ENCODE results near the gene CAMKK2. TPM values are rescaled to one million over a fixed set of nuclear protein-coding genes. Genes with fewer than 3 reads are reported as not detected.

The CAMKK2 gene
- total and polyA plus RNA-seq, 2 of the 13 experiments (the other 11 are each of a cell fraction or from before 2014, with no cell fraction given): 18.8 to 20.0 TPM

DNA sequence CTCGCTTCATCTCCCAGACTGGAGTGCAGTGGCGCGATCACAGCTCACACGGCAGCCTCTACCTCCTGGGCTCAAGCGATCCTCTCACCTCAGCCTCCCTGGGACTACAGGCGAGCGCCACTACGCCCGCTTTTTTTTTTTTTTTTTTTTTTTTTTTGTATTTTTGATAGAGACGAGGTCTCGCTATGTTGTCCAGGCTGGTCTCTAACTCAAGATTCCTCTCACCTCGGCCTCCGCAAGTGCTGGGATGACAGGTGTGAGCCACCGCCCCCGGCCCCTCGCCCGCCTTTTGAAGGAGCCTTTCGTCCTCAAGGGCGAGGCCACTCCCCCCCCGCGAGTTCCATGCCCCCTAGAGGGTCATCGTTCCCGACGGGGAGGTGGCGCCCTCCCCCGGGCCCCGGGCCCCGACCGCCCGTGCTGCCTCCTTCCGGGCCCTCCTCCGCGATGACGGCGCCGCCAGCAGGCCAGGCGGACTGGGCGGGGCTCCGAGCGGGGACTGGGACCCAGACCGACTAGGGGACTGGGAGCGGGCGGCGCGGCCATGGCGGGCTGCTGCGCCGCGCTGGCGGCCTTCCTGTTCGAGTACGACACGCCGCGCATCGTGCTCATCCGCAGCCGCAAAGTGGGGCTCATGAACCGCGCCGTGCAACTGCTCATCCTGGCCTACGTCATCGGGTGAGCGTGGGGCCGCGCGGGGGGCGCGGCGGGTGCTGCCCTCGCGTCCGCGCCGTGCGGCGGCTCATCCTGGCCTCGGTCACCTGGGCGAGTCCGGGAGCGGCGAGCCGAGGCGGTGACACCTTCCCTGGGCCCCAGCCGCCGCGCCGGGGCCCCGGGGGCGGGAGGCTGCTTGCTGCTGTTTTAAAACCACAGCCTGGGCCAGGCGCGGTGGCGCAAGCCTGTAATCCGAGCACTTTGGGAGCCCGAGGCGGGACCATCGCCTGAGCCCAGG lies 86.6 kb downstream of the CAMKK2 start, which contains the start of gene P2RX4 (continued):
- TF ChIP-seq, protein P1, sequence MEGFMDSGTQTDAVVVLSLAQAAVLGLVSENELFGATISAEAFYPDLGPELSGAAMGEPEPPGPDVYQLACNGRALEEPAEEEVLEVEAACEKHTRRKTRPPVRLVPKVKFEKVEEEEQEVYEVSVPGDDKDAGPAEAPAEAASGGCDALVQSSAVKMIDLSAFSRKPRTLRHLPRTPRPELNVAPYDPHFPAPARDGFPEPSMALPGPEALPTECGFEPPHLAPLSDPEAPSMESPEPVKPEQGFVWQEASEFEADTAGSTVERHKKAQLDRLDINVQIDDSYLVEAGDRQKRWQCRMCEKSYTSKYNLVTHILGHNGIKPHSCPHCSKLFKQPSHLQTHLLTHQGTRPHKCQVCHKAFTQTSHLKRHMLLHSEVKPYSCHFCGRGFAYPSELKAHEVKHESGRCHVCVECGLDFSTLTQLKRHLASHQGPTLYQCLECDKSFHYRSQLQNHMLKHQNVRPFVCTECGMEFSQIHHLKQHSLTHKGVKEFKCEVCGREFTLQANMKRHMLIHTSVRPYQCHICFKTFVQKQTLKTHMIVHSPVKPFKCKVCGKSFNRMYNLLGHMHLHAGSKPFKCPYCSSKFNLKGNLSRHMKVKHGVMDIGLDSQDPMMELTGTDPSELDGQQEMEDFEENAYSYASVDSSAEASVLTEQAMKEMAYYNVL (CRISPR knock-in tag; IDR thresholded peaks at IDR 0.05; ENCODE audit: borderline replicate concordance): peak; percentile 66; the same call in 1 of the 2 replicates
- TF ChIP-seq MAF1 (CRISPR knock-in tag; IDR thresholded peaks at IDR 0.05; ENCODE audit: borderline replicate concordance) (peak; percentile 33; the same call in 1 of the 2 replicates), ZFP37 (CRISPR knock-in tag; IDR thresholded peaks at IDR 0.05; ENCODE audit: borderline replicate concordance) (no peak), ZFYVE20 (CRISPR knock-in tag; IDR thresholded peaks at IDR 0.05; ENCODE audit: borderline replicate concordance, low read depth) (0 out of 2 replicates have a peak, but pooled peaks have one; percentile 64), ZBTB3 (CRISPR knock-in tag; IDR thresholded peaks at IDR 0.05; ENCODE audit: borderline replicate concordance, low read depth) (no peak), SP1 (IDR thresholded peaks at IDR 0.05) (no peak), SP1 (CRISPR knock-in tag; IDR thresholded peaks at IDR 0.05) (peak; percentile 75), ZMYM4 (CRISPR knock-in tag; IDR thresholded peaks at IDR 0.05) (peak; percentile 90), ATF1 (CRISPR knock-in tag; IDR thresholded peaks at IDR 0.05) (no peak), HNF4A (CRISPR knock-in tag; IDR thresholded peaks at IDR 0.05) (no peak), ZNF335 (CRISPR knock-in tag; IDR thresholded peaks at IDR 0.05) (no peak), XBP1 (CRISPR knock-in tag; IDR thresholded peaks at IDR 0.05) (no peak)
- TF ChIP-seq, protein P2, sequence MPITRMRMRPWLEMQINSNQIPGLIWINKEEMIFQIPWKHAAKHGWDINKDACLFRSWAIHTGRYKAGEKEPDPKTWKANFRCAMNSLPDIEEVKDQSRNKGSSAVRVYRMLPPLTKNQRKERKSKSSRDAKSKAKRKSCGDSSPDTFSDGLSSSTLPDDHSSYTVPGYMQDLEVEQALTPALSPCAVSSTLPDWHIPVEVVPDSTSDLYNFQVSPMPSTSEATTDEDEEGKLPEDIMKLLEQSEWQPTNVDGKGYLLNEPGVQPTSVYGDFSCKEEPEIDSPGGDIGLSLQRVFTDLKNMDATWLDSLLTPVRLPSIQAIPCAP (CRISPR knock-in tag; IDR thresholded peaks at IDR 0.05; ENCODE audit: low read depth): no peak
- TF ChIP-seq, protein P3, sequence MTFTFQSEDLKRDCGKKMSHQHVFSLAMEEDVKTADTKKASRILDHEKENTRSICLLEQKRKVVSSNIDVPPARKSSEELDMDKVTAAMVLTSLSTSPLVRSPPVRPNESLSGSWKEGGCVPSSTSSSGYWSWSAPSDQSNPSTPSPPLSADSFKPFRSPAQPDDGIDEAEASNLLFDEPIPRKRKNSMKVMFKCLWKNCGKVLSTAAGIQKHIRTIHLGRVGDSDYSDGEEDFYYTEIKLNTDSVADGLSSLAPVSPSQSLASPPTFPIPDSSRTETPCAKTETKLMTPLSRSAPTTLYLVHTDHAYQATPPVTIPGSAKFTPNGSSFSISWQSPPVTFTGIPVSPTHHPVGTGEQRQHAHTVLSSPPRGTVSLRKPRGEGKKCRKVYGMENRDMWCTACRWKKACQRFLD (CRISPR knock-in tag; IDR thresholded peaks at IDR 0.05; ENCODE audit: borderline replicate concordance): 0 out of 2 replicates have a peak, but pooled peaks have one; percentile 37
- TF ChIP-seq, protein P4, sequence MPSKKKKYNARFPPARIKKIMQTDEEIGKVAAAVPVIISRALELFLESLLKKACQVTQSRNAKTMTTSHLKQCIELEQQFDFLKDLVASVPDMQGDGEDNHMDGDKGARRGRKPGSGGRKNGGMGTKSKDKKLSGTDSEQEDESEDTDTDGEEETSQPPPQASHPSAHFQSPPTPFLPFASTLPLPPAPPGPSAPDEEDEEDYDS (CRISPR knock-in tag; IDR thresholded peaks at IDR 0.05): peak; percentile 34; the same call in 1 of the 2 replicates
- TF ChIP-seq, protein P5, sequence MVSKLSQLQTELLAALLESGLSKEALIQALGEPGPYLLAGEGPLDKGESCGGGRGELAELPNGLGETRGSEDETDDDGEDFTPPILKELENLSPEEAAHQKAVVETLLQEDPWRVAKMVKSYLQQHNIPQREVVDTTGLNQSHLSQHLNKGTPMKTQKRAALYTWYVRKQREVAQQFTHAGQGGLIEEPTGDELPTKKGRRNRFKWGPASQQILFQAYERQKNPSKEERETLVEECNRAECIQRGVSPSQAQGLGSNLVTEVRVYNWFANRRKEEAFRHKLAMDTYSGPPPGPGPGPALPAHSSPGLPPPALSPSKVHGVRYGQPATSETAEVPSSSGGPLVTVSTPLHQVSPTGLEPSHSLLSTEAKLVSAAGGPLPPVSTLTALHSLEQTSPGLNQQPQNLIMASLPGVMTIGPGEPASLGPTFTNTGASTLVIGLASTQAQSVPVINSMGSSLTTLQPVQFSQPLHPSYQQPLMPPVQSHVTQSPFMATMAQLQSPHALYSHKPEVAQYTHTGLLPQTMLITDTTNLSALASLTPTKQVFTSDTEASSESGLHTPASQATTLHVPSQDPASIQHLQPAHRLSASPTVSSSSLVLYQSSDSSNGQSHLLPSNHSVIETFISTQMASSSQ (IDR thresholded peaks at IDR 0.05; ENCODE audit: low read depth): no peak; the same call in 1 of the 2 replicates
- TF ChIP-seq, protein P5 (CRISPR knock-in tag; IDR thresholded peaks at IDR 0.05; ENCODE audit: borderline replicate concordance): peak; percentile 51
- TF ChIP-seq, protein P6, sequence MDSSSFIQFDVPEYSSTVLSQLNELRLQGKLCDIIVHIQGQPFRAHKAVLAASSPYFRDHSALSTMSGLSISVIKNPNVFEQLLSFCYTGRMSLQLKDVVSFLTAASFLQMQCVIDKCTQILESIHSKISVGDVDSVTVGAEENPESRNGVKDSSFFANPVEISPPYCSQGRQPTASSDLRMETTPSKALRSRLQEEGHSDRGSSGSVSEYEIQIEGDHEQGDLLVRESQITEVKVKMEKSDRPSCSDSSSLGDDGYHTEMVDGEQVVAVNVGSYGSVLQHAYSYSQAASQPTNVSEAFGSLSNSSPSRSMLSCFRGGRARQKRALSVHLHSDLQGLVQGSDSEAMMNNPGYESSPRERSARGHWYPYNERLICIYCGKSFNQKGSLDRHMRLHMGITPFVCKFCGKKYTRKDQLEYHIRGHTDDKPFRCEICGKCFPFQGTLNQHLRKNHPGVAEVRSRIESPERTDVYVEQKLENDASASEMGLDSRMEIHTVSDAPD (CRISPR knock-in tag; IDR thresholded peaks at IDR 0.05): no peak
